GM10248 (cell line): ENCODE data around the gene GNB1.

Experiments used
- CTCF ChIA-PET: fragments of 300-600 bp; sonication (Branson Sonifier 250); formaldehyde crosslinking; extraction: SDS; loops from one replicate; lab custom pipeline; 2021; ENCODE audit warnings: antibody characterized with exemption; lab: Yijun Ruan, JAX
- POLR2A ChIA-PET: fragments of 350-650 bp; sonication (Branson Sonifier 250); formaldehyde crosslinking; extraction: SDS; loops from one replicate; lab custom pipeline; 2020; ENCODE audit warnings: antibody characterized with exemption; lab: Yijun Ruan, JAX
- DNase-seq: peaks from one replicate; pipeline ENCODE4 v3.0.0; 2012; ENCODE audit errors: extremely low spot score
- TF ChIP-seq, protein P1 (sequence below): IDR thresholded peaks from 2 replicates; pipeline ENCODE4 v1.5.1; 2012; ENCODE audit warnings: mild to moderate bottlenecking, low read depth; ENCODE audit errors: extremely low read depth, missing control alignments, control extremely low read depth

Gene GNB1

GRCh38 chr1:1809489-1809888 lies 81.4 kb downstream of the GNB1 start:
- TF ChIP-seq, protein P1, sequence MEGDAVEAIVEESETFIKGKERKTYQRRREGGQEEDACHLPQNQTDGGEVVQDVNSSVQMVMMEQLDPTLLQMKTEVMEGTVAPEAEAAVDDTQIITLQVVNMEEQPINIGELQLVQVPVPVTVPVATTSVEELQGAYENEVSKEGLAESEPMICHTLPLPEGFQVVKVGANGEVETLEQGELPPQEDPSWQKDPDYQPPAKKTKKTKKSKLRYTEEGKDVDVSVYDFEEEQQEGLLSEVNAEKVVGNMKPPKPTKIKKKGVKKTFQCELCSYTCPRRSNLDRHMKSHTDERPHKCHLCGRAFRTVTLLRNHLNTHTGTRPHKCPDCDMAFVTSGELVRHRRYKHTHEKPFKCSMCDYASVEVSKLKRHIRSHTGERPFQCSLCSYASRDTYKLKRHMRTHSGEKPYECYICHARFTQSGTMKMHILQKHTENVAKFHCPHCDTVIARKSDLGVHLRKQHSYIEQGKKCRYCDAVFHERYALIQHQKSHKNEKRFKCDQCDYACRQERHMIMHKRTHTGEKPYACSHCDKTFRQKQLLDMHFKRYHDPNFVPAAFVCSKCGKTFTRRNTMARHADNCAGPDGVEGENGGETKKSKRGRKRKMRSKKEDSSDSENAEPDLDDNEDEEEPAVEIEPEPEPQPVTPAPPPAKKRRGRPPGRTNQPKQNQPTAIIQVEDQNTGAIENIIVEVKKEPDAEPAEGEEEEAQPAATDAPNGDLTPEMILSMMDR, result no peak
- ChIA-PET POLR2A (no interaction called here), CTCF (interaction anchor here (1.1 to 3.4 kb wide), 3 partner anchors 9 to 96 kb away, joined by 3 to 19 read pairs (median 5); no protein-coding TSS in a partner anchor)
- DNase-seq, result no peak

DNA sequence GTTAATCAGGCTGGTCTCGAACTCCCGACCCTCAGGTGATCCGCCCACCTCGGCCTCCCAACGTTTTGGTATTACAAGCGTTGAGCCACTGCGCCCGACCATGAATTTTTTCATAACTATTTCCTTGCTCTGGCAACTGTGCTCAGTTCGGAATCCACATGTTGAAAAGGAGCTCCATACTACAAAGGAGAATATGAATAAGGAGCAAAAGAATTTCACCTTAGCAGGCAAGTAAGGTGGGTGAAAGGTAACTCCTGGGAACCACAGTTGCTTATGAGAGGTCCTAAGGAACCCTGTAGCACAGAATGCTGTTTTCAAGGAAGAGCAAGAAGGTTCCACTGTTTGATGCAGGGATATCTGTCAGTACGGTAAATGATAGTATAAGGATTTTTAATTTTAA lies 82.7 kb downstream of the GNB1 start:
- TF ChIP-seq, protein P1, result no peak
- ChIA-PET POLR2A (no interaction called here), CTCF (interaction anchor here (1.1 to 3.4 kb wide), 2 partner anchors 8 to 9 kb away, joined by 3 to 19 read pairs; no protein-coding TSS in a partner anchor)
- no peak for DNase-seq

GRCh38 chr1:1806890-1807289 lies 84.0 kb downstream of the GNB1 start:
- no peak for DNase-seq
- TF ChIP-seq, protein P1, result no peak
- POLR2A ChIA-PET, result no interaction called here

DNA sequence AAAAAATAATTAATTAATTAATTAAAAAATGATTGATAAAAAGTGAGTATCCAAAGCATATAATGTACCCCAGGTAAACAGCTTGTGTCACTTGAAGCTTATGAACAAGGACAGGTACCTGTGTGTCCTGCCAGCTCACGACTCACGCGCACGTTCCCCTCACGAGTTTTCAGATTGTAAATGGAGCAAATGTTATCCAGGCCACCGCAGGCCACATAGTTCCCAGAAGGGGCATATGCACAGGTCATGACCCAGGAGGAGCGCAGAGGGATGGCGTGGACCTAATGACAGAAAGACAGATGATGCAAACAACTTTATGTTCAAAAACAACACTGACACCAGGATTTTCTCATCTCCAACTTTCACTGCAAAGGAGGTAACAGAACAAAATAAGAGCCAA lies 86.6 kb downstream of the GNB1 start:
- CTCF ChIA-PET, result no interaction called here
- DNase-seq, result no peak
- TF ChIP-seq, protein P1, result no peak
- POLR2A ChIA-PET, result no interaction called here

More at GRCh38 chr1:1806890-1807289, 84.0 kb downstream of the GNB1 start:
- CTCF ChIA-PET, result interaction anchor here (1.1 kb wide), 1 partner anchor 11 kb away, joined by 3 read pairs; no protein-coding TSS in a partner anchor

- CTCF ChIA-PET, result interaction anchor here (1.1 to 1.2 kb wide), 2 partner anchors 11 to 14 kb away, joined by 3 read pairs; no protein-coding TSS in a partner anchor
- DNase-seq, result no peak
These were observed 88.0 kb downstream of the GNB1 start for GRCh38 chr1:1802871-1803270.

DNA sequence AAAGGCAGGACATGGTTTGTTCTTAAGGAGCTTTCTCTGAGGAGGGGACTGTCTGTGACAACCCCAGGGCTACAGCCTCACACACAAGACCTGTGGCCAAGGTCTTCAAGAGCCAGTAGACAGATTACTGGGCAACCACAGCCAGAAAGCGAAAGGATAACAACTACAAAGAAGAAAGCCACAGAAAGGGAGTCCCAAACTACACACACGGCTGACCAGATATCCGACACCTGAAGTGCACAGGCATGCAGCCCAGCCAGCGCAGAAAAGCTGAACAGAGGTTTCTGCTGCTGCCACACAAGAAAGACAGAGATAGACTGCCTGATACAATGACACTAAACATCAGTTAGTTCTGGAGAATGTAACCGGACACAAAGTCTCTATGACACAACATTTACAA lies 91.2 kb downstream of the GNB1 start:
- DNase-seq, result peak; percentile 83
- CTCF ChIA-PET, result interaction anchor here (1.1 to 4.0 kb wide), 2 partner anchors 10 kb away, joined by 3 to 19 read pairs; no protein-coding TSS in a partner anchor
- TF ChIP-seq, protein P1, result no peak
- POLR2A ChIA-PET, result no interaction called here

More at GRCh38 chr1:1802871-1803270, 88.0 kb downstream of the GNB1 start:
- TF ChIP-seq, protein P1, result no peak
- POLR2A ChIA-PET, result interaction anchor here (0.7 kb wide), 1 partner anchor 67 kb away, joined by 3 read pairs; no protein-coding TSS in a partner anchor
